Neural progenitor cell (in vitro differentiated cells): ENCODE results near the gene TRAF7.

Source experiments
- EZH2phosphoT487 ChIP-seq: fragments of 200-600 bp; sonication (generic); IDR thresholded peaks from 2 replicates; pipeline ENCODE4 v1.6.1; 2017; ENCODE audit warnings: antibody characterized with exemption
- TF ChIP-seq, protein P1 (sequence below): fragments of 200-600 bp; sonication (generic); IDR thresholded peaks from 2 replicates; pipeline ENCODE4 v1.5.1; 2017; ENCODE audit warnings: antibody characterized with exemption, mild to moderate bottlenecking

GRCh38 chr16:2152695-2153506 lies 2.7 kb upstream of the TRAF7 start:
- TF ChIP-seq, protein P1, sequence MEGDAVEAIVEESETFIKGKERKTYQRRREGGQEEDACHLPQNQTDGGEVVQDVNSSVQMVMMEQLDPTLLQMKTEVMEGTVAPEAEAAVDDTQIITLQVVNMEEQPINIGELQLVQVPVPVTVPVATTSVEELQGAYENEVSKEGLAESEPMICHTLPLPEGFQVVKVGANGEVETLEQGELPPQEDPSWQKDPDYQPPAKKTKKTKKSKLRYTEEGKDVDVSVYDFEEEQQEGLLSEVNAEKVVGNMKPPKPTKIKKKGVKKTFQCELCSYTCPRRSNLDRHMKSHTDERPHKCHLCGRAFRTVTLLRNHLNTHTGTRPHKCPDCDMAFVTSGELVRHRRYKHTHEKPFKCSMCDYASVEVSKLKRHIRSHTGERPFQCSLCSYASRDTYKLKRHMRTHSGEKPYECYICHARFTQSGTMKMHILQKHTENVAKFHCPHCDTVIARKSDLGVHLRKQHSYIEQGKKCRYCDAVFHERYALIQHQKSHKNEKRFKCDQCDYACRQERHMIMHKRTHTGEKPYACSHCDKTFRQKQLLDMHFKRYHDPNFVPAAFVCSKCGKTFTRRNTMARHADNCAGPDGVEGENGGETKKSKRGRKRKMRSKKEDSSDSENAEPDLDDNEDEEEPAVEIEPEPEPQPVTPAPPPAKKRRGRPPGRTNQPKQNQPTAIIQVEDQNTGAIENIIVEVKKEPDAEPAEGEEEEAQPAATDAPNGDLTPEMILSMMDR, result no peak
- no peak for TF ChIP-seq EZH2phosphoT487
